HL-60 (cell line): ENCODE results near the gene LRRC7.

Experiments used
- DNase-seq, 2 experiments: peaks; one replicate each; pipeline ENCODE4 v3.0.0-alpha.2; 2010 to 2020; ENCODE audit warnings: low read depth in 1 of 2, low spot score in 1 of 2
- H3K27ac ChIP-seq: fragments of 250-450 bp; sonication (Bioruptor Pico); replicated peaks from 2 replicates; pipeline ENCODE4 v1.5.1; 2020; ENCODE audit warnings: mild to moderate bottlenecking, moderate library complexity
- H3K27me3 ChIP-seq: fragments of 250-450 bp; sonication (Bioruptor Pico); 2 replicates; pipeline ENCODE4 v1.5.1; 2021; ENCODE audit warnings: mild to moderate bottlenecking, moderate library complexity; ENCODE audit not compliant: insufficient read depth, poor library complexity, severe bottlenecking
- H3K4me3 ChIP-seq: replicated peaks from 2 replicates; pipeline ENCODE4 v1.5.1; 2011; ENCODE audit warnings: mild to moderate bottlenecking, control low read depth, low read length; ENCODE audit not compliant: insufficient read depth
- CTCF ChIP-seq: IDR thresholded peaks from one replicate; pipeline ENCODE4 v1.5.1; 2011; ENCODE audit warnings: low read length, control low read depth, inconsistent platforms; ENCODE audit not compliant: insufficient read depth
- GABPA ChIP-seq: IDR thresholded peaks from 2 replicates; pipeline ENCODE4 v1.6.1; 2012; ENCODE audit warnings: low read depth
- POLR2AphosphoS5 ChIP-seq: IDR thresholded peaks from 2 replicates; pipeline ENCODE4 v1.6.1; 2012; ENCODE audit warnings: low read depth
- REST ChIP-seq: IDR thresholded peaks from 2 replicates; pipeline ENCODE4 v1.6.1; 2012; ENCODE audit warnings: low read depth; ENCODE audit not compliant: insufficient replicate concordance
- SPI1 ChIP-seq: IDR thresholded peaks from 2 replicates; pipeline ENCODE4 v1.6.1; 2012; ENCODE audit warnings: low read depth, mild to moderate bottlenecking, borderline replicate concordance

The LRRC7 gene

GRCh38 chr1:69651656-69652055 is 83.9 kb downstream of the LRRC7 start:
- H3K27ac ChIP-seq = no peak overlapping the region
- DNase-seq = no peak
- no peak overlapping the region for H3K4me3 ChIP-seq
- TF ChIP-seq SPI1 (no peak), CTCF (no peak), GABPA (no peak), POLR2AphosphoS5 (no peak), REST (no peak)
- no peaks in the 10 kb centered on the region for H3K27me3 ChIP-seq

- H3K27me3 ChIP-seq = no peaks in the 10 kb centered on the region
- TF ChIP-seq GABPA = no peak
- H3K27ac ChIP-seq = no peak overlapping the region
- H3K4me3 ChIP-seq = no peak overlapping the region
- DNase-seq = no peak
These were observed 90.2 kb downstream of the LRRC7 start for GRCh38 chr1:69657971-69658370.

DNA sequence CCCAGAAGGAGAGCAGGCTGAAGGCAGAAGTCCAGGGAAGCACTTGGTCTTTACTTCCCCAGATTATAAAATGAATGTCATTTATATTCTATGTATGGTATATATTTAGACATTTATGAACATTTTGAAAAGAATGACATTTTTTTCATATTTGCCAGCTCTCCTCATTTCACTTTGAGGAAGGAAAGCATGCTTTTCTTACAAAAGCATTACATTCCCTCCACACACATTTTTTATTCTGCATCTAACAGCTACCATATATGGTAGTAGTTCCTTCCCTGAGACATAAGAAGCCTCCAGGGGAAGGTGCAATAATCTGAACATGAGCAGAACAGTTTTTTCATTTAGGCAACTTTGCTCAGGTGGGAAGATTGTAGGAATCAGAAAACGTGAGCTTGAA is 94.0 kb downstream of the LRRC7 start:
- TF ChIP-seq CTCF = no peak
- no peak for TF ChIP-seq POLR2AphosphoS5
- TF ChIP-seq GABPA = no peak
- TF ChIP-seq SPI1 = no peak
- no peak for TF ChIP-seq REST
- Histone ChIP-seq H3K27me3 (no peaks in the 10 kb centered on the region), H3K27ac (no peak overlapping the region), H3K4me3 (no peak overlapping the region)
- DNase-seq = no peak

GRCh38 chr1:69662321-69662720 is 94.6 kb downstream of the LRRC7 start:
- DNase-seq = no peak
- TF ChIP-seq CTCF (no peak), SPI1 (no peak), GABPA (no peak), POLR2AphosphoS5 (no peak), REST (no peak)

More at GRCh38 chr1:69662321-69662720, 94.6 kb downstream of the LRRC7 start:
- Histone ChIP-seq H3K27me3 (no peaks in the 10 kb centered on the region), H3K4me3 (no peak overlapping the region), H3K27ac (no peak overlapping the region)
